Measurements from ENCODE around the gene RNGTT.
"Not testable (repeated sequence)": the region's sequence is repeated elsewhere in the genome, so short reads cannot be mapped to it uniquely, and the experiment has no call there.

Gene RNGTT

GRCh38 chr6:88864359-88865054, 98.9 kb downstream of the RNGTT start:
- no peak for DNase-seq

GRCh38 chr6:88860310-88860709, 103.1 kb downstream of the RNGTT start:
- no peak for DNase-seq

DNA sequence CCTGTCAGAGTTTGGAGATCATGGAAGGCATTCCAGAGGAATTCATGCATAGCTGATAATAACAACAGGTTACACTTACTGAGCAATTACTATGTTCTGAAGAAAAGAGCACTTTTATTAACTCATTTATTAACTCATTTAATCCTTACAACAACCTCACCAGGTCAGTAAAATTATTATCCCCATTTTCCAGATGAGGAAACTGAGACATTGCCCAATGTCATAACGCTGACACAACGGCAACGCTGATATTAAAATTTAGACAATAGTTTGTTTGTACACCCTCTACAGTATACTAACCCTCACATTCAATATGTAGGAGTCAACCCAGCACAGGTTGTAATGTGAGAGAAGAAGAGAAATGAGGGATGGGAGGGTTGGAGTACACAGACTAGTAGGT, 105.0 kb downstream of the RNGTT start:
- no peak for DNase-seq

GRCh38 chr6:88856566-88856965, 106.9 kb downstream of the RNGTT start:
- no peak for DNase-seq

GRCh38 chr6:88855541-88856147, 107.8 kb downstream of the RNGTT start:
- DNase-seq: peak; percentile 93

DNA sequence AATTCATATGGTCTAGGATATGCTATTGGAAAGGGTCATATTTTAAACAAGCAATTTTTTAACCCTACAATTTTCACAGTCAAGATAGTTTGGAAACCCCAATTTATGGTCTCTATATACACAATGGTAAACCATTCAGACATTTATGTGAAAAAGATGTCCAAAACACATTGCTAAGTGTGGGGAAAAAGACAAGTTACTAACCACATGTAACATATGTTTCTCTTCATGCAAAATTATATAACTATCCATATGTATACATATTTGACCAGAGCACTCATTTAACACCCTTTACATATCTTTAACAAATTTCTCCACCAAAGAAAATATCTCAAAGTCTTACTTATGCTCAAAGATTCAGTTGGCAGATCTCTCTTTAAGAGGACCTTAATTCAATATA, 110.6 kb downstream of the RNGTT start:
- no peak for DNase-seq

GRCh38 chr6:88852000-88852399, 111.4 kb downstream of the RNGTT start:
- DNase-seq: no peak

- DNase-seq: no peak
These were observed 114.5 kb downstream of the RNGTT start for GRCh38 chr6:88848870-88849269.

GRCh38 chr6:88843040-88843439, 120.4 kb downstream of the RNGTT start:
- DNase-seq: no peak

DNA sequence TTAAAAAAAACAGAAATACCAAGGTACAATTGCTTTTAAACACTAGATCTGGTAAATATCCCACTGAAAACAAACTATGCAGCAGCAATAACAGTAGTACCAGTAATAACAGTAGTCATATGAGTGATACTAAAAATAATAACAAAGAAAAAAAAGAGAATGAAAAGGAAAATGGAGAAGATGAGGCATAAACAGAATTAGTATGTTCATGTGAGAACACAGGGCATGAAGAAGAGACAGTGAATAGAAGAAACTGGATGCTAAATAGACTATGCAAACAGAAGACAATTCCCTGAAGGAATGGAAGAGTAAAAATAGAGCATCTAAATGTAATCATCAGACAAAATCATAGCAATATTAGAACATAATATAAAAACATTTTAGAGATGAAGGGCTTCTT, 121.1 kb downstream of the RNGTT start:
- no peak for DNase-seq

GRCh38 chr6:88840796-88841539, 122.5 kb downstream of the RNGTT start:
- no peak for DNase-seq

GRCh38 chr6:88840289-88840688, 123.1 kb downstream of the RNGTT start:
- no peak for DNase-seq

DNA sequence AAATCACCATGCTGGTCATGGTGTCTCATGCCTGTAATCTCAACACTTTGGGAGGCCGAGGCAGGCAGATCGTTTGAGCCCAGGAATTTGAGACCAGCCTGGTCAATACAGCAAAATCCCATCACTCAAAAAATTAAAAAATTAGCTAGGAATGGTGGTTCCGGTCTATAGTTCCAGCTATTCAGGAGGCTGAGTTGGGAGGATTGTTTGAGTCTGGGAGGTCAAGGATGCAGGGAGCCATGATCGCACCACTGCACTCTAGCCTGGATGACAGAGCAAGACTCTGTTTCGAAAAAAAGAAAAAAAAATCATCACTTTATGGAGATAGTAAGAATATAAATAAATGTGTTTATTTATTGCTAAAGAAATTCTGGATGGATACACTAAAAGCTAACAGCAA, 124.1 kb downstream of the RNGTT start:
- no peak for DNase-seq

DNA sequence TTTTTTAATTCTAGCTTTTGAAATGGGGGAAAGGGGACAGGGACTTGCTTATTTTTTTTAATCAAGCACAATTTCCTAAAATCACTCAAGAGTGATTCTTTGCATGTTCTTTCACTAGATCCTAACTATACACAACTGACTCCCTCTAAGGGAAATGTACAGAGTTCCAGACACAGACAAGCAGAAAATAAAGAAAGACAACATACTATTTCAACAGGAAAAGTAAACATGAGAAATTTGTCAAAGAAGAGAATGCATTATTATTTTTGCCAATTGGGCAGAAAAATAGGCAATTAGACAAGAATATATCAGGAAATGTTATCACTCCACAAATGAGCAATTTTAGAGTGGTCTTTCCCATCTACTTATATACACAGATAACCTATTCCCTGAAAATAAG, 128.2 kb downstream of the RNGTT start:
- no peak for DNase-seq

DNA sequence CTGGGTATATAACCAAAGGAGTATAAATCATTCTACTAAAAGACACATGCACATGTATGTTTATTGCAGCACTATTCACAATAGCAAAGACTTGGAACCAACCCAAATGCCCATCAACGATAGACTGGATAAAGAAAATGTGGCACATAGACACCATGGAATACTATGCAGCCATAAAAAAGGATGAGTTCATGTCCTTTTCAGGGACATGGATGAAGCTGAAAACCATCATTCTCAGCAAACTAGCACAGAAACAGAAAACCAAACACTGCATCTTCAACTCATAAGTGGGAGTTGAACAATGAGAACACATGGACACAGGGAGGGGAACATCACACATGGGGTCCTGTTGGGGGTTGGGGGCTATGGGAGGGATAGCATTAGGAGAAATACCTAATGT, 130.3 kb downstream of the RNGTT start:
- not testable (repeated sequence) for DNase-seq

- DNase-seq: not testable (repeated sequence)
These were observed 135.8 kb downstream of the RNGTT start for GRCh38 chr6:88827599-88827998.

GRCh38 chr6:88825856-88826255, 137.6 kb downstream of the RNGTT start:
- DNase-seq: no peak

- no peak for DNase-seq
These were observed 139.4 kb downstream of the RNGTT start for GRCh38 chr6:88823998-88824397.

GRCh38 chr6:88815491-88815890, 147.9 kb downstream of the RNGTT start:
- no peak for DNase-seq

DNA sequence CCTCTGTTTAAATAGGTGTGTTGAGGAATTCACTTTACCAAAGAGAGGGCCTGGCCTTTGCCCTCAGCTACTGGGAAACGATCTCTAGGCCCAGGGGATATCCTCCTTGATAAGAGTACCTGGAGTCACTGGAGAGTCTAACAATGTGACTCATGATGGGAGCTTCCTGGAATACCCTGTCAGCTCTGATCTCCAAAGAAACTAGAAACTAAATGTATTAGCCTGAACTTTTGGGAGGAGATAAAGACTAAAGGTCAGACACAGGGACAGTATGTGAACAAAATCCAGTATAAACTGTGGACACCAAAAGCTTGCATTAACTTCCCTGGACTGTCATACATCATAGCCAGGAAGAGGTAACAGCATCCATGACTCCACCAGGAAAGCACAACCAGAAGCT, 148.5 kb downstream of the RNGTT start:
- no peak for DNase-seq

- no peak for DNase-seq
These were observed 150.4 kb downstream of the RNGTT start for GRCh38 chr6:88813045-88813444.

GRCh38 chr6:88810701-88811100, 152.7 kb downstream of the RNGTT start:
- no peak for DNase-seq

GRCh38 chr6:88810089-88810488, 153.3 kb downstream of the RNGTT start:
- no peak for DNase-seq

GRCh38 chr6:88808381-88808780, 155.0 kb downstream of the RNGTT start:
- DNase-seq: no peak

Data from NCI-H1105 treated with DMSO at 0.1 percent for 48 hours (cell line).